ENCODE results near the gene RGL1.

GRCh38 chr1:183821889-183822611, 17.1 kb downstream of the RGL1 start:
- TF ChIP-seq CTCF (conservative IDR thresholded peaks at IDR 0.05 in 1 of 2, IDR thresholded peaks at IDR 0.05 in 1 of 2; ENCODE audit: low read depth in 1 of 2, low read length in 2 of 2) (no peak), EZH2 (IDR thresholded peaks at IDR 0.05; ENCODE audit: low read length, missing control alignments) (no peak)
